Fibroblast of skin of back (primary cell): Measurements from ENCODE around the gene TOMM40L. TPM values are rescaled to one million over a fixed set of nuclear protein-coding genes. Genes with fewer than 3 reads are reported as not detected.

Source experiments
- DNase-seq: peaks from one replicate; pipeline ENCODE4 v3.0.0-alpha.2; 2013
- polyA plus RNA-seq, 2 experiments: library from polyadenylated mRNA; unstranded; fragments of 120-200 nt; gene quantifications; one replicate each; pipeline ENCODE4 v1.2.1, GENCODE V29; 2013; ENCODE audit not compliant: insufficient read length in 2 of 2

Gene TOMM40L
- polyA plus RNA-seq (2013, experiment 1 of 2; ENCODE audit: insufficient read length) = 9.4 TPM
- polyA plus RNA-seq (2013, experiment 2 of 2; ENCODE audit: insufficient read length) = 7.2 TPM

GRCh38 chr1:161225534-161226319, at the start of gene TOMM40L:
TSS of gene TOMM40L (plus strand) at chr1:161226060. CDS start at chr1:161226490, 430 bp downstream.
- DNase-seq = peak; percentile 100

- no peak for DNase-seq
Measured at GRCh38 chr1:161176468-161177111, 49.3 kb upstream of the TOMM40L start.

- peak; percentile 73 for DNase-seq
Measured at GRCh38 chr1:161177112-161177935, 48.5 kb upstream of the TOMM40L start, which contains the start of gene B4GALT3. TSS of gene B4GALT3 (minus strand) at chr1:161177507. CDS start at chr1:161176060, 1,447 bp downstream.

- DNase-seq = no peak
Measured at GRCh38 chr1:161177936-161178244, 48.0 kb upstream of the TOMM40L start.

- DNase-seq = no peak
Measured at GRCh38 chr1:161179698-161180097, 46.2 kb upstream of the TOMM40L start.

- peak; percentile 22 for DNase-seq
Measured at GRCh38 chr1:161180639-161181038, 45.2 kb upstream of the TOMM40L start.

- peak; percentile 79 for DNase-seq
Measured at GRCh38 chr1:161182214-161182613, 43.6 kb upstream of the TOMM40L start.

- DNase-seq = peak; percentile 66
Measured at GRCh38 chr1:161185282-161185682, 40.6 kb upstream of the TOMM40L start.

GRCh38 chr1:161185732-161186311, 40.0 kb upstream of the TOMM40L start:
- DNase-seq = no peak

GRCh38 chr1:161187311-161187710, 38.5 kb upstream of the TOMM40L start:
- no peak for DNase-seq

GRCh38 chr1:161188381-161188780, 37.5 kb upstream of the TOMM40L start:
- DNase-seq = no peak

- DNase-seq = no peak
Measured at GRCh38 chr1:161189036-161189435, 36.8 kb upstream of the TOMM40L start.

GRCh38 chr1:161190962-161191521, 34.8 kb upstream of the TOMM40L start:
- no peak for DNase-seq

- DNase-seq = no peak
Measured at GRCh38 chr1:161191971-161192370, 33.9 kb upstream of the TOMM40L start.

GRCh38 chr1:161192476-161193465, 33.1 kb upstream of the TOMM40L start:
- peak; percentile 73 for DNase-seq

- DNase-seq = no peak
Measured at GRCh38 chr1:161193561-161194235, 32.2 kb upstream of the TOMM40L start.

- DNase-seq = no peak
Measured at GRCh38 chr1:161195171-161195570, 30.7 kb upstream of the TOMM40L start.

GRCh38 chr1:161196111-161196510, 29.7 kb upstream of the TOMM40L start:
- no peak for DNase-seq

GRCh38 chr1:161196521-161197451, 29.1 kb upstream of the TOMM40L start:
- DNase-seq = peak; percentile 91
